Measurements from ENCODE around the gene MRPL4. TPM values are rescaled to one million over a fixed set of nuclear protein-coding genes. Genes with fewer than 3 reads are reported as not detected.
"Not testable (repeated sequence)": the region's sequence is repeated elsewhere in the genome, so short reads cannot be mapped to it uniquely, and the experiment has no call there.

The MRPL4 gene
- total RNA-seq, 3 donors from 2014 or later: 213 to 268 (median 239) TPM

GRCh38 chr19:10238172-10238783 lies 13.7 kb upstream of the MRPL4 start:
- Mint-ChIP-seq H3K9me3 (no peaks in the 10 kb centered on the region), H3K36me3 (ENCODE audit: insufficient read depth) (no peaks in the 10 kb centered on the region), H3K27me3 (ENCODE audit: low read depth) (no peaks in the 10 kb centered on the region), H3K4me1 (ENCODE audit: low read depth) (peaks cover 14% of the 10 kb centered on the region), H3K4me3 (no peak overlapping the region)
- DNase-seq (no peak), ATAC-seq (no peak)

GRCh38 chr19:10241826-10242449 lies 10.1 kb upstream of the MRPL4 start:
- not testable (repeated sequence) for H3K9me3 Mint-ChIP-seq; H3K4me1 Mint-ChIP-seq (ENCODE audit: low read depth); H3K4me3 Mint-ChIP-seq; H3K27me3 Mint-ChIP-seq (ENCODE audit: low read depth); H3K36me3 Mint-ChIP-seq (ENCODE audit: insufficient read depth); DNase-seq; ATAC-seq

DNA sequence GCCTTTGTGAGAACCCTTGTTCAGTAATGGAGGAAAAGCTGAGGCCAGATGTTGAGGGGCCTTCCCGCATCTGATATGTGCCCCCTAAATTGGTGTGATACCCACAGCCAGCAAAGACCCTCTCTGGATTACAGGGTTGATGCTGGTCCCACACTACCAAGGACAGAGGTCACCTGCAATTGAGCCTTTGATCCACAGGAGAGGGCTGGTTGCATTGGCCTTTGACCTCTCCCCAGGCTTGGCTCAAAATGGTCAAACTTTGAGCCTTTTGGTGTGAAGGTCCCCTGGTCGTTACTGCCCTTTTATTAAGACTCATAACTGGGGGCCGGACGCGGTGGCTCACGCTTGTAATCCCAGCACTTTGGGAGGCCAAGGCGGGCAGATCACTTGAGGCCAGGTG lies 8.4 kb upstream of the MRPL4 start:
- no peaks in the 10 kb centered on the region for H3K27me3 Mint-ChIP-seq (ENCODE audit: low read depth)
- DNase-seq (no peak), ATAC-seq (no peak)
- no peak overlapping the region for H3K4me3 Mint-ChIP-seq
- H3K9me3 Mint-ChIP-seq: no peaks in the 10 kb centered on the region
- no peaks in the 10 kb centered on the region for H3K36me3 Mint-ChIP-seq (ENCODE audit: insufficient read depth)
- H3K4me1 Mint-ChIP-seq (ENCODE audit: low read depth): no peaks in the 10 kb centered on the region

GRCh38 chr19:10245189-10245939 lies 6.7 kb upstream of the MRPL4 start:
- ATAC-seq (no peak), DNase-seq (no peak)
- Mint-ChIP-seq H3K4me1 (ENCODE audit: low read depth) (peaks cover 3% of the 10 kb centered on the region), H3K9me3 (no peaks in the 10 kb centered on the region), H3K36me3 (ENCODE audit: insufficient read depth) (no peaks in the 10 kb centered on the region), H3K27me3 (ENCODE audit: low read depth) (no peaks in the 10 kb centered on the region), H3K4me3 (no peak overlapping the region)

DNA sequence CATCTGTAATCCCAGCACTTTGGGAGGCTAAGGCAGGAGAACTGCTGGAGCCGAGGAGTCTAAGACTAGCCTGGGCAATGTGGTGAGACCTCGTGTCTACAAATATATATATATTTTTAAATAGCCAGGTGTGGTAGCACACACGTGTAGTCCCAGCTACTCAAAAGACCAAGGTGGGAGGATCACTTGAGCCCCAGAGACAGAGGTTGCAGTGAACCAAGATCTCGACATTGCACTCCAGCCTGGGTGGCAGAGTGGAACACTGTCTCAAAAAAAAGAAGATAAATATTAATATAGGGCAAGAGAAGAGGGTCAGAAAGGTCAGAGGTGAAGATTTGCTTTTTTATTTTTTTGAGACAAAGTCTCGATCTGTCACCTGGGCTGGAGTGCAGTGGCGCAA lies 5.5 kb upstream of the MRPL4 start:
- Mint-ChIP-seq H3K27me3 (ENCODE audit: low read depth) (no peaks in the 10 kb centered on the region), H3K4me1 (ENCODE audit: low read depth) (peaks cover 6% of the 10 kb centered on the region), H3K36me3 (ENCODE audit: insufficient read depth) (no peaks in the 10 kb centered on the region), H3K9me3 (no peaks in the 10 kb centered on the region), H3K4me3 (no peak overlapping the region)
- ATAC-seq: no peak
- DNase-seq: no peak

GRCh38 chr19:10252707-10253106 lies 693 bp downstream of the MRPL4 start:
- DNase-seq (no peak), ATAC-seq (no peak)
- peaks cover 27% of the 10 kb centered on the region for H3K36me3 Mint-ChIP-seq (ENCODE audit: insufficient read depth)

DNA sequence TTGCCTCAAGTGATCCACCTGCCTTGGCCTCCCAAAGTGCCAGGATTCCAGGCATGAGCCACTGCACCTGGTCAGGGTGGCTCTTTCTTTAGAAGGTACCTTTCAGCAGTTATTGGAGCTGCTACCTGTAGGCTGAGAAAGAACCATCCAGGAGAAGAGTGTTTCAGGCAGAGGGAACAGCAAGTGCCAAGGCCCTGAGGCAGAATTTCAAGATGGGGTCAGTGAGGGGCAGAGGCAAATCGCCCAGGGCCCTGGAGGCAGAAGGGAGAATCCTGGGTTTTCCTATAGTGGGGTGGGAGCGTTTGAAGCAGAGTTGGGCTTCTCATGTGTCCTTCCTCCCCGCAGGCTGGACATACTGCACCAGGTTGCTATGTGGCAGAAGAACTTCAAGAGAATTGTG lies 2.2 kb downstream of the MRPL4 start:
- H3K4me1 Mint-ChIP-seq (ENCODE audit: low read depth): peaks cover 21% of the 10 kb centered on the region
- peaks cover 35% of the 10 kb centered on the region for H3K36me3 Mint-ChIP-seq (ENCODE audit: insufficient read depth)
- peak overlapping the region; percentile 41 for H3K4me3 Mint-ChIP-seq
- no peaks in the 10 kb centered on the region for H3K9me3 Mint-ChIP-seq
- DNase-seq (no peak), ATAC-seq (no peak)
- no peaks in the 10 kb centered on the region for H3K27me3 Mint-ChIP-seq (ENCODE audit: low read depth)

More at GRCh38 chr19:10252707-10253106, 693 bp downstream of the MRPL4 start:
- Mint-ChIP-seq H3K9me3 (no peaks in the 10 kb centered on the region), H3K4me1 (ENCODE audit: low read depth) (peaks cover 14% of the 10 kb centered on the region), H3K27me3 (ENCODE audit: low read depth) (no peaks in the 10 kb centered on the region), H3K4me3 (peak overlapping the region; percentile 96)

- Mint-ChIP-seq H3K27me3 (ENCODE audit: low read depth) (no peaks in the 10 kb centered on the region), H3K4me3 (no peak overlapping the region), H3K4me1 (ENCODE audit: low read depth) (peaks cover 25% of the 10 kb centered on the region), H3K36me3 (ENCODE audit: insufficient read depth) (peaks cover 35% of the 10 kb centered on the region), H3K9me3 (no peaks in the 10 kb centered on the region)
- no peak for DNase-seq
- no peak for ATAC-seq
Measured at GRCh38 chr19:10255358-10255757, 3.3 kb downstream of the MRPL4 start.

GRCh38 chr19:10256551-10256950 lies 4.5 kb downstream of the MRPL4 start:
- Mint-ChIP-seq H3K9me3 (no peaks in the 10 kb centered on the region), H3K27me3 (ENCODE audit: low read depth) (no peaks in the 10 kb centered on the region), H3K4me1 (ENCODE audit: low read depth) (peaks cover 22% of the 10 kb centered on the region), H3K36me3 (ENCODE audit: insufficient read depth) (peaks cover 35% of the 10 kb centered on the region), H3K4me3 (no peak overlapping the region)
- no peak for ATAC-seq
- DNase-seq: no peak

DNA sequence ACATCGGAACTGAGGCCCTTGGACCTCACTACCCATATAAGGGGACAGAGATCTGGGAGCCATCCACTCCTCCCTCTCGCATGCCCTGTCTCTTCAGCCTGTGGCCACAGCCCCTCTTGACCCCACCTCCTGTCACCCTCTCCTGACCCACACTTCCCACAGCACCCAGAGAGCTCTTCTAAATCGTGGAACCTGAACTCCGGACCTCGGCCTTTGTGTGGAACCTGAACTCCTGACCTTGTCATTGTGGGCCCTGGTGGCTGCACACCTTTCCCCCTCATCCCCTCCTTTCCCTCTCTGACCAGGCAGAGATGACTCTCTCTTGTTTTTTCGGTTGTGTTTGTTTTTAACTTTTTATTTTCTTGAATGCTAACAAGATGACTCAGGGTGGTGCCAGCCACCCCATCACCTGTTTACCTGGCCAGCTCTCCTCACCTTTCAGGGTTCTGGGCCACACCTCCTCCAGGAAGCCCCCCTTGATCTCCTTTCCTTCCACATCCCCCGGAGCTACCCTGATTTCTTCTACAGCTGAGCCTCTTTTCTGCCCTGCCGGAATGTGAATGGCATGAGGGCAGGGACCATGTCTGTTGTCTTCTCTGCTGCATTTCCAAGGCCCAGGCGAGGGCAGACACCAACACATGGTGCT lies 5.1 kb downstream of the MRPL4 start:
- peaks cover 35% of the 10 kb centered on the region for H3K36me3 Mint-ChIP-seq (ENCODE audit: insufficient read depth)
- H3K4me3 Mint-ChIP-seq: no peak overlapping the region
- no peaks in the 10 kb centered on the region for H3K9me3 Mint-ChIP-seq
- no peaks in the 10 kb centered on the region for H3K27me3 Mint-ChIP-seq (ENCODE audit: low read depth)
- DNase-seq: no peak
- ATAC-seq: no peak
- H3K4me1 Mint-ChIP-seq (ENCODE audit: low read depth): peaks cover 22% of the 10 kb centered on the region

DNA sequence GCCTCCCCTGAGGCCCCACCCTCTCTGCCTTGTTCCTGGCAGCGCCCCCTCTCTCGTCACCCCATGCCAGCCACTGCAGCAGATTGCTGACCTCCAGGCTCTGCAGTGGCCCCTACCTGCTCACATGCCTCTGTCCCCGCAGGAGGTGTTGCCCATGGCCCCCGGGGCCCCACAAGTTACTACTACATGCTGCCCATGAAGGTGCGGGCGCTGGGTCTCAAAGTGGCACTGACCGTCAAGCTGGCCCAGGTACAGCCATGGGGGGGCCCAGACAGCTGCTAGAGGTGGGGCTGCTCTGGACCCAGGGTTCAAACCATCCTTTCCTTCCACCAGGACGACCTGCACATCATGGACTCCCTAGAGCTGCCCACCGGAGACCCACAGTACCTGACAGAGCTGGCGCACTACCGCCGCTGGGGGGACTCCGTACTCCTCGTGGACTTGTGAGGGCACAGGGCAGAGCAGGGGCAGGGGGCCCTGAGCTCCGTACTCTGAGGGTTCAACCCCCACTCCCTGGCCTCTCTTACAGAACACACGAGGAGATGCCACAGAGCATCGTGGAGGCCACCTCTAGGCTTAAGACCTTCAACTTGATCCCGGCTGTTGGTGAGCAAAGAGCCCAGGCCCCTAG lies 6.2 kb downstream of the MRPL4 start:
- no peak for ATAC-seq
- Mint-ChIP-seq H3K4me1 (ENCODE audit: low read depth) (peaks cover 19% of the 10 kb centered on the region), H3K4me3 (no peak overlapping the region), H3K9me3 (no peaks in the 10 kb centered on the region), H3K27me3 (ENCODE audit: low read depth) (no peaks in the 10 kb centered on the region), H3K36me3 (ENCODE audit: insufficient read depth) (peaks cover 35% of the 10 kb centered on the region)
- no peak for DNase-seq

- DNase-seq: peak; percentile 87
- ATAC-seq: peak; percentile 76 to 79
- Mint-ChIP-seq H3K4me1 (ENCODE audit: low read depth) (peaks cover 17% of the 10 kb centered on the region), H3K9me3 (no peaks in the 10 kb centered on the region), H3K4me3 (peak overlapping the region; percentile 19), H3K36me3 (ENCODE audit: insufficient read depth) (peaks cover 28% of the 10 kb centered on the region), H3K27me3 (ENCODE audit: low read depth) (no peaks in the 10 kb centered on the region)
Measured at GRCh38 chr19:10259162-10259905, 7.3 kb downstream of the MRPL4 start.

- Mint-ChIP-seq H3K27me3 (ENCODE audit: low read depth) (no peaks in the 10 kb centered on the region), H3K4me1 (ENCODE audit: low read depth) (peaks cover 17% of the 10 kb centered on the region), H3K36me3 (ENCODE audit: insufficient read depth) (peaks cover 24% of the 10 kb centered on the region), H3K4me3 (peak overlapping the region; percentile 16), H3K9me3 (no peaks in the 10 kb centered on the region)
- DNase-seq (peak; percentile 49), ATAC-seq (peak; percentile 70 to 75)
Measured at GRCh38 chr19:10260141-10260584, 8.1 kb downstream of the MRPL4 start.

Measured in activated T-cell treated with anti-CD3 and anti-CD28 coated beads, Interleukin-2, amount 50 U/mL, for 4 hours (primary cell).